Measurements from ENCODE around the gene MTARC1.

GRCh38 chr1:220784751-220785150 is 2.0 kb upstream of the MTARC1 start:
- TF ChIP-seq, protein P1, sequence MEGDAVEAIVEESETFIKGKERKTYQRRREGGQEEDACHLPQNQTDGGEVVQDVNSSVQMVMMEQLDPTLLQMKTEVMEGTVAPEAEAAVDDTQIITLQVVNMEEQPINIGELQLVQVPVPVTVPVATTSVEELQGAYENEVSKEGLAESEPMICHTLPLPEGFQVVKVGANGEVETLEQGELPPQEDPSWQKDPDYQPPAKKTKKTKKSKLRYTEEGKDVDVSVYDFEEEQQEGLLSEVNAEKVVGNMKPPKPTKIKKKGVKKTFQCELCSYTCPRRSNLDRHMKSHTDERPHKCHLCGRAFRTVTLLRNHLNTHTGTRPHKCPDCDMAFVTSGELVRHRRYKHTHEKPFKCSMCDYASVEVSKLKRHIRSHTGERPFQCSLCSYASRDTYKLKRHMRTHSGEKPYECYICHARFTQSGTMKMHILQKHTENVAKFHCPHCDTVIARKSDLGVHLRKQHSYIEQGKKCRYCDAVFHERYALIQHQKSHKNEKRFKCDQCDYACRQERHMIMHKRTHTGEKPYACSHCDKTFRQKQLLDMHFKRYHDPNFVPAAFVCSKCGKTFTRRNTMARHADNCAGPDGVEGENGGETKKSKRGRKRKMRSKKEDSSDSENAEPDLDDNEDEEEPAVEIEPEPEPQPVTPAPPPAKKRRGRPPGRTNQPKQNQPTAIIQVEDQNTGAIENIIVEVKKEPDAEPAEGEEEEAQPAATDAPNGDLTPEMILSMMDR (IDR thresholded peaks at IDR 0.05; ENCODE audit: low read length) = no peak
- no peak for TF ChIP-seq EZH2 (optimal IDR thresholded peaks at IDR 0.05; ENCODE audit: low read depth, low read length)

Data from MM.1S (cell line).